ENCODE results near the gene DCAF8L1.
"Not testable (repeated sequence)": the region's sequence is repeated elsewhere in the genome, so short reads cannot be mapped to it uniquely, and the experiment has no call there.

The DCAF8L1 gene

DNA sequence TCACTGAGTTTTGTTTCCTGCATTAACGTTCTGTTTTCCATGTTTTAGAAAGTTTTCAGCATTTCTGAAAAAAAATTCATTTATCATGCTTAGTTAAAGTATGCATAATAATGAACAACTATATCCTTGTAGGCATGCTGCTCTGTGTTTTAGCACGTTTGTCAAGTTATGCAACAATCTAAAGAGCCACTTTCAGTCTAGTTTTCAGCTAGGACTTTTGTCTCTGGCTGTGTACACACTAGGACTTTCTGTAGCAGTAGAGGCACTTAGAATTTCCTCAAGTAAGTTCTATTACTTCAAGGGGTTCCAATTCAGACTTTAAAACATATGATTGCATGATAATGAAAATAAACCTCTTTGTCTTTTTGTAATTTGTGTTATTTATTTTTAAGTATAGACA is 12.4 kb downstream of the DCAF8L1 start:
- no peaks in the 10 kb centered on the region for H3K36me3 ChIP-seq
- H3K27me3 ChIP-seq, result no peaks in the 10 kb centered on the region
- no peak for DNase-seq
- no peak overlapping the region for H3K27ac ChIP-seq
- TF ChIP-seq, protein P1, sequence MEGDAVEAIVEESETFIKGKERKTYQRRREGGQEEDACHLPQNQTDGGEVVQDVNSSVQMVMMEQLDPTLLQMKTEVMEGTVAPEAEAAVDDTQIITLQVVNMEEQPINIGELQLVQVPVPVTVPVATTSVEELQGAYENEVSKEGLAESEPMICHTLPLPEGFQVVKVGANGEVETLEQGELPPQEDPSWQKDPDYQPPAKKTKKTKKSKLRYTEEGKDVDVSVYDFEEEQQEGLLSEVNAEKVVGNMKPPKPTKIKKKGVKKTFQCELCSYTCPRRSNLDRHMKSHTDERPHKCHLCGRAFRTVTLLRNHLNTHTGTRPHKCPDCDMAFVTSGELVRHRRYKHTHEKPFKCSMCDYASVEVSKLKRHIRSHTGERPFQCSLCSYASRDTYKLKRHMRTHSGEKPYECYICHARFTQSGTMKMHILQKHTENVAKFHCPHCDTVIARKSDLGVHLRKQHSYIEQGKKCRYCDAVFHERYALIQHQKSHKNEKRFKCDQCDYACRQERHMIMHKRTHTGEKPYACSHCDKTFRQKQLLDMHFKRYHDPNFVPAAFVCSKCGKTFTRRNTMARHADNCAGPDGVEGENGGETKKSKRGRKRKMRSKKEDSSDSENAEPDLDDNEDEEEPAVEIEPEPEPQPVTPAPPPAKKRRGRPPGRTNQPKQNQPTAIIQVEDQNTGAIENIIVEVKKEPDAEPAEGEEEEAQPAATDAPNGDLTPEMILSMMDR (IDR thresholded peaks at IDR 0.05), result no peak
- no peaks in the 10 kb centered on the region for H3K4me1 ChIP-seq
- H3K4me3 ChIP-seq, result no peak overlapping the region
- no peaks in the 10 kb centered on the region for H3K9me3 ChIP-seq
- intact Hi-C loops (cut with DNase I; ENCODE audit: low total_unique reads), result no loop called here

GRCh38 chrX:27968352-27968751 is 12.9 kb downstream of the DCAF8L1 start:
- Histone ChIP-seq H3K9me3 (no peaks in the 10 kb centered on the region), H3K4me1 (no peaks in the 10 kb centered on the region), H3K4me3 (no peak overlapping the region), H3K27ac (no peak overlapping the region), H3K36me3 (no peaks in the 10 kb centered on the region), H3K27me3 (no peaks in the 10 kb centered on the region)
- TF ChIP-seq, protein P1 (IDR thresholded peaks at IDR 0.05), result no peak
- DNase-seq, result no peak
- intact Hi-C loops (cut with DNase I; ENCODE audit: low total_unique reads), result no loop called here

DNA sequence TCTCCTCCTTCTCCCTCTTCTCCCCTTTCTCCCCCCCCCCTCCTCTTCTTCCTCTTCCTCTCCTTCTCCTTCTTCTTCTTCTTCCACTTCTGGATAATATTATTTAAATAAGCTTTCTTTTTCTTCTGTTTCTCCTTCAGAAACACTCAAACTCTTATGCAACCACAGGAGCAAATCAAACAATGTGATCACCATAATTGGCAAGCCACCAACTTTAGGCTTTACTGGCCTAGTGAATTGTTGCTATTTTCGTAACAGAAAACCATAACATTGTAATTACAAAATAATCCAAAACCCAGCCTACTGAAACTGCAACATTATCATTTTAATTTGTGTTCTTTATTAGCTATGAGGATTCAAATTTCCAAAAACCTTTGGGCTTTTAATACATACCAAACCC is 14.3 kb downstream of the DCAF8L1 start:
- DNase-seq, result no peak

GRCh38 chrX:27966492-27966891 is 14.8 kb downstream of the DCAF8L1 start:
- intact Hi-C loops (cut with DNase I; ENCODE audit: low total_unique reads), result no loop called here
- no peak overlapping the region for H3K27ac ChIP-seq
- H3K36me3 ChIP-seq, result no peaks in the 10 kb centered on the region
- no peak for DNase-seq
- H3K4me1 ChIP-seq, result no peaks in the 10 kb centered on the region
- TF ChIP-seq, protein P1 (IDR thresholded peaks at IDR 0.05), result no peak
- H3K9me3 ChIP-seq, result no peaks in the 10 kb centered on the region
- no peaks in the 10 kb centered on the region for H3K27me3 ChIP-seq
- no peak overlapping the region for H3K4me3 ChIP-seq

More for the DNA sequence above, 14.3 kb downstream of the DCAF8L1 start:
- H3K4me3 ChIP-seq, result no peak overlapping the region
- no peaks in the 10 kb centered on the region for H3K9me3 ChIP-seq
- H3K27ac ChIP-seq, result no peak overlapping the region
- TF ChIP-seq, protein P1 (IDR thresholded peaks at IDR 0.05), result no peak
- H3K36me3 ChIP-seq, result no peaks in the 10 kb centered on the region
- no peaks in the 10 kb centered on the region for H3K27me3 ChIP-seq
- intact Hi-C loops (cut with DNase I; ENCODE audit: low total_unique reads), result no loop called here
- no peaks in the 10 kb centered on the region for H3K4me1 ChIP-seq

- H3K4me1 ChIP-seq; H3K36me3 ChIP-seq; intact Hi-C loops (cut with DNase I; ENCODE audit: low total_unique reads); H3K9me3 ChIP-seq; H3K27ac ChIP-seq; DNase-seq; H3K4me3 ChIP-seq; H3K27me3 ChIP-seq: not testable (repeated sequence)
Measured at GRCh38 chrX:27965348-27965747, 15.9 kb downstream of the DCAF8L1 start.

DNA sequence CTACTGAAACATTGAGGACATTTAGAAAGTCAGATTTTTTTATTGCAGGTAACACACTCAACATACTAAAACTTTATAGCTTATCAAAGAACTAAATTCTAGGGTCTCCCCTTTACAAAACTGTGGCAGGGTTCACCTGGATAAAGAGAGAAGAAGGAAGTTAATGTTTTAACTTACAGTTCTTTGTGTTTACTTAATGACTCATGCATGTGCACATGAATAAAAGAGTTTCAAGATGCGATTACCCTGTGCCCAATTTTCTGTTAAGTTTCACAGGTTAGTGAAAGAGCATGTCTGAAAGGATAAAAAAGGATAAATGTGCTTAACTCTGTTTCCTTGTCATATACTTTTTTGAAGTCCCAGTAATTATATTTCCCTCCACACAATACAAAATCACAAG is 16.8 kb downstream of the DCAF8L1 start:
- Histone ChIP-seq H3K4me3 (no peak overlapping the region), H3K4me1 (no peaks in the 10 kb centered on the region), H3K27ac (no peak overlapping the region), H3K27me3 (no peaks in the 10 kb centered on the region), H3K36me3 (no peaks in the 10 kb centered on the region), H3K9me3 (peaks cover 0 to 8% (median 0%) of the 10 kb centered on the region in 3 donors)
- TF ChIP-seq, protein P1 (IDR thresholded peaks at IDR 0.05), result no peak
- intact Hi-C loops (cut with DNase I; ENCODE audit: low total_unique reads), result no loop called here
- no peak for DNase-seq

DNA sequence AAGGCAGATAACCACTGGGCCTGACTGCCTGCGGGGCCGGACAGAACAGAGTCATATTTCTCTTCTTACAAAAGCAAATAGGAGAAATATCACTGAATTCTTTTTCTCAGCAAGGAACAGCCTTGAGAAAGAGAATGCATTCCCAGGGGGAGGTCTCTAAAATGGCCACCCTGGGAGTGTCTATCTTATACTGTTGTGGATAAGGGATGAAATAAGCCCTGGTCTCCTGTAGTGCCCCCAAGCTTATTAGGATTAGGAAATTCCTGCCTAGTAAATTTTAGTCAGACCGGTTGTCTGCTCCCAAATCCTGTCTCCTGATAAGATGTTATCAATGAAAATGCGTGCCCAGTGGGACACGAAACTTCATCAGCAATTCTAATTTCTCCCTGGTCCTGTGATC is 20.8 kb downstream of the DCAF8L1 start:
- DNase-seq; H3K36me3 ChIP-seq; H3K4me1 ChIP-seq; H3K27me3 ChIP-seq; intact Hi-C loops (cut with DNase I; ENCODE audit: low total_unique reads); H3K27ac ChIP-seq; H3K9me3 ChIP-seq; H3K4me3 ChIP-seq: not testable (repeated sequence)
